Renal cortical epithelial cell (primary cell): ENCODE results near the gene TLL2. TPM values are rescaled to one million over a fixed set of nuclear protein-coding genes. Genes with fewer than 3 reads are reported as not detected.
"Not testable (repeated sequence)": the region's sequence is repeated elsewhere in the genome, so short reads cannot be mapped to it uniquely, and the experiment has no call there.

Experiments
- DNase-seq: peaks from one replicate; pipeline ENCODE4 v3.0.0-alpha.2; 2011; ENCODE audit warnings: low read depth
- total RNA-seq: library from RNA; depleted of rRNA; stranded (reverse); fragments of >200 nt; gene quantifications from 2 replicates; pipeline ENCODE4 v1.2.3, GENCODE V29; 2014

Gene TLL2
- 14.1 and 21.4 TPM in 2 replicates for total RNA-seq

GRCh38 chr10:96513698-96514561 lies at the start of gene TLL2:
TLL2 (minus strand) TSS chr10:96513926; CDS start chr10:96513685, 241 bp downstream.
- DNase-seq, result peak; percentile 76

- DNase-seq, result no peak
Observed at GRCh38 chr10:96560966-96561887, 47.5 kb upstream of the TLL2 start.

DNA sequence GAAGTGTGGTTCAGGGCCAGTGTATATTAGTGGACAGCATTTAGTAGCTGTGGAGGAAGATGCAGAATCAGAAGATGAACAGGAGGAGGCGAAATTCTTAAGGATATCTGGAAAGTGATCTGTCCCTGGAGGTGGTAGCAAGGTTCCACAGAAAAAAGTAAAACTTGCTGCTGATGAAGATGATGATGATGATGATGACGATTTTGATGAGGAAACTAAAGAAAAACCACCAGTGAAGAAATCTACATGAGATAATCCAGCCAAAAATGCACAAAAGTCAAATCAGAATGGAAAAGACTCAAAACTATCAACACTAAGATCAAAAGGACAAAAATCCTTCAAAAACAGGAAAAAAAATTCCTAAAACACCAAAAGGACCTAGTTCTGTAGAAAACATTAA lies 46.8 kb upstream of the TLL2 start:
- no peak for DNase-seq

DNA sequence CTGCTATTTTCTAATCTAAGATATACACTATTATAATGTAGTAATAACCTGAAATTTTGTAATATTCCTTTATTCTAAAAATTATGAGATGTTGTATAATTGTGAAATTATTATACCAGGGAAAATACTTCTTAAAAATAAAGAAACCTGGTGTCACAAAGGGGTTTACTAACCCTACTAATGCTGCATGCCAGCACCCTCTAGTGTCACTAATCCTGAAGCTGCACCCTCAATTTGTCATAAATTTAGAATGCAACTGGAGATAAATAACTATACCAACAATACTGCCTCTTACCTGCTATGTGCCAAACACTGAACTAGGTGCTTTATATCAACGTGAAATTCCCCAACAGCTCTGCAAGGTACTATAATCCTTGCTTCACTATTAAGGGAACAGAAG lies 42.3 kb upstream of the TLL2 start:
- peak; percentile 41 for DNase-seq

DNA sequence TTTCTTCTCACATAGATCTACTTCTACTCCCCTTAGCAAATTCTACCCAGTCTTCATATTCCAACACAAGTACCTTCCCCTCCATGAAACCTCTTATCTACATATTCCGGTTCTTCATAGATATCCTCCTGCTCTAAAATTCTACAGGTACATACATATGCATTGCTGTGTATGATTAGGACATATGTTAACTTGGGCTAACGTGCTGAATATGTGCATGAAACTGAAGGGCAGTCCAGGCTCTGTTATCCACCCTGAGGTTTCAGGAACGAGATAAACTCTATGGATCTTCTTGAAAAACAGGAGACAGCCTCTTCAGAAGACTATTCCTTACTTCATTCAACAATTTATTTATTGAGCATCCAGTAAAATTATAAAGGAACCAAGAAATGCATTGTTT lies 41.6 kb upstream of the TLL2 start:
- DNase-seq, result no peak

DNA sequence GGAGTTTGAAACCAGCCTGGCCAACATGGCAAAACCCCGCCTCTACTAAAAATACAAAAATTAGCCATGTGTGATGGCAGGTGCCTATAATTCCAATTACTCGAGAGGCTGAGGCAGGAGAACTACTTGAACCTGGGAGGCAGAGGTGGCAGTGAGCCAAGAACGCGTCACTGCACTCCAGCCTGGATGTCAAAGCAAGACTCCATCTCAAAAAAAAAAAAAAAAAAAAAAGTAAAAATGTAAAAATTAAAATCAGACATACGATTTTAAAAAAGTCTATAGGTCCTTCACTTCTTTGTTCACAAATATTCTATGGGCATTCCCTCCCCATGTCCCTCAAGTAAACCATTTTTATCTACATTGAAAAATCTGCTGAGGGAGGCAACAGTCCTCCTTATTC lies 34.9 kb upstream of the TLL2 start:
- no peak for DNase-seq

GRCh38 chr10:96545558-96545957 lies 31.8 kb upstream of the TLL2 start:
- not testable (repeated sequence) for DNase-seq

GRCh38 chr10:96541921-96542320 lies 28.2 kb upstream of the TLL2 start:
- peak; percentile 83 for DNase-seq

GRCh38 chr10:96540240-96540639 lies 26.5 kb upstream of the TLL2 start:
- no peak for DNase-seq

GRCh38 chr10:96538683-96539082 lies 25.0 kb upstream of the TLL2 start:
- no peak for DNase-seq

GRCh38 chr10:96536129-96536528 lies 22.4 kb upstream of the TLL2 start:
- no peak for DNase-seq

DNA sequence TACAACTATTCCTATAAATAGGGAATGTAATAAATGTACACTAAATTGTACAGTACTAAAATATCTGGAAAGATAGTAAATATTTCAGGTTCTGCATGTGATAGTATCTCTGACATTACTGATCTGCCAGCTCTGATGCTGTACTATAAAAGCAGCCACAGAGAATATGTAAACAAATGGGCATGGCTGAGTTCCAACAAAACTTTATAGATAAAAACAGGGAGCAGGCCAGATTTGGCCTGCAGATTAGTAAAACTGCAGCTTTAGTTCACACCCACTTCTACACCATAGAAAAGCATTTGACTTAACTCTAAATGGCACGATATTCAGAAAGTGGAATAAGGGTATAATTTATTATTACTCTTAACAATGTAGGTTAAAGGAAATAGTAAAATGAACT lies 18.8 kb upstream of the TLL2 start:
- DNase-seq, result no peak

DNA sequence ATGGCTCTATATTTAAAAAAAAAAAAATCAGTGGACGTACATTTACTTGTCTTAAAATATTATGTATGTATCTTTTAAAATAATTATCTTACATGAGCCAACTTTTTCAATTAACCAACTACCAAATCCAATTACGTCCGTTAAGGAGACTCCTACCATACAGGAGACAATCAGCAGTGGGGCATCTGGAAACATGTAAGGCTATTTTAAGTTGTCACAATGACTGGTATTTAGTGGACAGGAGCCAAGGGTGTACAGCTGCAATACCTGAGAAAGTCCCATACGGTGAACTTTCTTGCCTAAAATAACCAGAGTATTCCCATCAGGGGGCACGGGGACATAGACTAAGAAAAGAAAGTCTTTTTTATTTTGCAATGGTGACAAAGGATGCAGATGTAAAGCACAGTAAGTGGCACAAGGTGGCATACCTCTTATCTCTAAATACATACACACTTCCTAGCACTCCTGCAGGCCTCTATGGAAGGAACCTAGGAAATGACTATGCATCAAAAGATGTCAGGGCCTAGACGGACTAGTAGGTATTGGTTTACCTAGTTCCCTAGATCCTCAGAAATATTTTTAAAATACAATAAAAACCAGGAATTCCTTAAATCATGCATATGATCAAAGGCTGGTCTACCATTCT lies 16.0 kb upstream of the TLL2 start:
- no peak for DNase-seq

- DNase-seq, result no peak
Observed at GRCh38 chr10:96524741-96525140, 11.0 kb upstream of the TLL2 start.

GRCh38 chr10:96517284-96517683 lies 3.6 kb upstream of the TLL2 start:
- no peak for DNase-seq

DNA sequence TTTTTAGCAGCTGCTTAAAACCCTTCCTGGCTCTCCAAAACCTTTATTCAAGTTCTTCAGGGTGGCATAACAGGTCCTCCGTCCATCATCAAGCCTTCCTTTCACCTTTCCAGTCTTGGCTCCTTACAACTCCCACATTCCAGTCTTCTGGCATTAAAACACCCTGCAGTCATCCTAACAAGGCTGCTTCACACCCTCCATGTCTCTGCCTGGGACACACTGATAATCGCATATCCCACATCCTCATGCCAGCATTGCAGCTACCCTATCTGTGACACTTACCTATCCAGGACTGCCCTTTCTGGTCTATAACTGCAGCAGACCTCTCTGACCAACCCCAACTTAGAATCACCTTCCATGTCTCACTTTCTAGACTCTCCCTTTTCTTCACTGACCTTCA lies 2.6 kb upstream of the TLL2 start:
- no peak for DNase-seq

- no peak for DNase-seq
Observed at GRCh38 chr10:96513305-96513697, 425 bp downstream of the TLL2 start.

DNA sequence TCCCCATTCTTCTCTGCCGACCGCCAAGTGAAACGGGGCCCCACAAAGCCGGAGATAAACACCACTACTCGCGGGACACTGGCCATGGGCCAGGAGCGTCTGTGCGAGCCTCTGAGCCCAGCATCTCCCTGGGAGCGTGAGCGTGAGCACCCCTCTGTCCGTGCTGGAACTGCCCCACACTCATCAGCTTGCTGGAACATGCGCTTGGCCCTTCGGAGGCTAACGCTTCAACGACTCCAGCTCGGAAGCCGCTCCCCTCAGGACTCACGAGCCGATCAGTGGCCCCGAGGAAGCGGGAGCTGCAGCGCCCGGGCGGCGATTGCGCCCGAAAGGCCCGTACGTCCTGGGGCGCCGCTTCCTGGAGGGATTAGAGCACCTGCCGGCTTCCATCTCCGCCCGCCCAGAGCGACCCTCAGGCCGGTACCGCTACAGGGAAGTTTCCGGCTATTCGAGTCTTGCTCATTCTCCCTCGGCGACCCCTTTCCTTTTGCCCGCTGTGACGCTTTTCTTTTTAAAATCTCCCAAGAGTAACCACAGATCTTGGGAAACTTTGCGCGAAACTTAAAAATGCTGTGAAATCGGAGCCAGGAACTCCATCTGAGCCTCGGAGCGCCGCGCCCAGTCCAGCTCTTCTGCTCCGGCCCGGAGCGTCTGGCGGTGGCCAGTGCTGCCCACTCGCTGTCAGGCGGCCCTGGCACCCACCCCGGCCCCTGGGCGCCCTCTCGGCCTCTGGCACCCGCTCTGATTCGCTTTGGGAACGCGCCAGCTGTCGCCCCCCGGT lies 1.0 kb downstream of the TLL2 start:
- DNase-seq, result peak; percentile 29

- peak; percentile 33 for DNase-seq
Observed at GRCh38 chr10:96511044-96511945, 2.4 kb downstream of the TLL2 start.

DNA sequence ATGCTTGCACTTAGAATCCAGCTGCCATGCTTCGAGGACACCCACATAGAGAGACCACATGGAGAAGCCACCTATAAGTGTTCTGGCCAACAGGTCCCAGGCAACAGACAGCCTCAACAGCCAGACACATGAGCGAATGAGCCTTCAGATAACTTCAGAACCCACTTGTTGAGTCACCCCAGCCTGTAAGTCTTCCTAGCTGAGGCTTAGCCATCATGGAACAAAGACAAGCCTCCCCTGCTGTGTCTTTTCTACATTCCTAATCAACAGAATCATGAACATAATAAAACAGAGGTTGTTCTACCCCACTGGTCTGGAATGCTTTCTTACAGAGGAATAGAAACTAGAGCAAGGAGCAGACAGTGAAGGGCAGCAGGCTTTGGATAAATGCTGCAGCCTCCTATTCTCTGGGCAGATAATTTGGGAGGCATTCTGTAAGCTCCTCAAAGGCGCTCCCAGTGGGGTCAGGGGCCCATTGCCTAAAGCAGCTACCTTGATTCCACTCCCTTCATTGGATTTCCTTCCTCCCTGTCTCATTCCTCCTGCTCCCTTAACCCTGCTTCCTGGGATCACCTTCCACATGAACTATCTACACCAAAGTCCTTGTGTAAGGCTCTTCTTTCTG lies 4.6 kb downstream of the TLL2 start:
- DNase-seq, result peak; percentile 99
